Retinal pigment epithelial cell (primary cell): ENCODE data around the gene NBAS.
A peak's percentile ranks its signal among the peaks of the same experiment; 100 is the strongest.

Source experiments
- DNase-seq: peaks from one replicate; pipeline ENCODE4 v3.0.0-alpha.2; 2010; ENCODE audit warnings: low read depth
- H3K4me3 ChIP-seq: 2 replicates; pipeline ENCODE4 v1.5.1; 2011; ENCODE audit warnings: mild to moderate bottlenecking, low read length, control low read depth, moderate library complexity
- CTCF ChIP-seq: conservative IDR thresholded peaks from 2 replicates; pipeline ENCODE4 v1.5.1; 2011; ENCODE audit warnings: low read depth, low read length, control low read depth, inconsistent platforms

Gene NBAS

GRCh38 chr2:15173501-15173900 is 387.6 kb downstream of the NBAS start:
- no peak for DNase-seq
- TF ChIP-seq CTCF, result no peak
- H3K4me3 ChIP-seq, result no peak overlapping the region

DNA sequence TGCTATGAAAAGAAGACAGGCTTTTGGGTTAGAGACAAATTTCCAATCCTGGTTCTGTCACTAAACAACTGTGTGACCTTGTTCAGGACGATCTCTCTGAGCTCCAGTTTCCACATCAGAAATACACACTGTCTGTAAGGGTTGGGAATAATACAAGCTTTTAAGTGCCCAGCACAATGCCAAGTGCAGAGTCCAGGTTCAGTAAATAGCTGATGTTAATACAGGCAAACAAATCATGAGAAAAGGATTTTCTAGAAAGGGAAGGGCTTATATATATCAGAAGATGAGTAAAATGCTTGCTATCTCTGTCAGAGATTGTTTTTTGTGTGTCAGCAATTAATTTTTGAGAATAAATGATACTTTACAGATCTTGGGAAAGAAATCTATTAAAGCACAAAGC is 388.3 kb downstream of the NBAS start:
- no peak for DNase-seq
- no peak overlapping the region for H3K4me3 ChIP-seq
- TF ChIP-seq CTCF, result no peak

DNA sequence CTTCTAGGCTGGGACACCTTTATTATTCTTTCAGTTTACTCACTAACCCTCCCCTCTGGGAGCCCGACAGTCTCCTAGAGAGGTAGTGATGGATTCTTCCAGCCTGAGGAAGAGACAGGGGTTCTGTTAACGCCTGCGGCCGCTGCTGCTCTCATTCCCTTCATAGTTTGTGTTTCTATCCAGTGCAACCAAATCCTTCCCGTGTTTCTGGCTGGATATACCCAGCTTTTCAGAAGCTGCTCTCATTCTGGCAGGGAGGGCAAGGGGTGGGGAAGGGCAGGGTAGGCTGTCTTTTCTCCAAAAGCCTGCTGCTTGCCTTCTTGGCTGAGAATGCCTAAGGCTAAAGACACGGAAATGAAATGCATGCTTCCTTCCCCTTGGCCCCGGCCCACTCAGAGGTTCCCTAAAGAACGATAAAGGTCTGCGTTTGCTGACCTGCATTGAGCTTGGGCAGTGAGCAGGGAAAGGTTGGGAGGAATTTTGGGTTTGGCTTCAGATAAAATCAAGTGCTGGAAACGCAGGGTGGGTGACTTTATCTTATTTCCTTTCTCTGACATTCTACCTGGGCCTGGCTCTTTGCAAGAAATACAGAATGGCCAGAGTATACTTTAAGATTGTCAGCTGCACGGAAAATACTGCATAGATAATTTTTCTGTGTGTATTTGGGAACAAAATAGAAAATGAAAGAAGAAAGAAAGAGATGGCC is 390.9 kb downstream of the NBAS start:
- peak overlapping the region; percentile 25 for H3K4me3 ChIP-seq
- DNase-seq, result no peak
- no peak for TF ChIP-seq CTCF

- H3K4me3 ChIP-seq, result peak overlapping the region; percentile 25
- DNase-seq, result peak; percentile 92
Measured at GRCh38 chr2:15169326-15170069, 391.6 kb downstream of the NBAS start.

GRCh38 chr2:15168116-15168515 is 393.0 kb downstream of the NBAS start:
- no peak for TF ChIP-seq CTCF
- no peak for DNase-seq
- H3K4me3 ChIP-seq, result no peak overlapping the region

More at GRCh38 chr2:15169326-15170069, 391.6 kb downstream of the NBAS start:
- TF ChIP-seq CTCF, result no peak

GRCh38 chr2:15166878-15167277 is 394.3 kb downstream of the NBAS start:
- DNase-seq, result no peak
- TF ChIP-seq CTCF, result no peak
- H3K4me3 ChIP-seq, result no peak overlapping the region

DNA sequence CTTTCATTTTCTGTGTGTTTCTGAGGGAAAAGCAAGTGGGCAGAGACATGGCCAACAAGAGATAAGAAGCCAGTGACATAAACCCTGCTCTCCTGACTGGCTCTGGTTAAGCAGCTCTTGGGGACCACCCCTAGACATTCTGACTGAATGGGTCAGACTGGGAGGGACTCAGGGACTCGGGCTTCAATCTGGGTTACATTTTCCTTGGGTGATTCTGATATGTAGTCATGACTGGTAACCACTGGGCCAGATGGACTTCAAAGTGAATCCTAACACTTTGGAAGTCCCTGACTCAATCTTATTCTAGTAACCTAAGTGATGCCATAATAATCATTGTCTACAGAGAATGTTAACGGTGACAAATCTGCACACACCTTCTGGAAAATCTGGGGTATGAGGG is 397.8 kb downstream of the NBAS start:
- no peak for DNase-seq
- TF ChIP-seq CTCF, result no peak
- H3K4me3 ChIP-seq, result no peak overlapping the region
